GM10266 (cell line): ENCODE measurements around the gene ATP2A2.

Experiments
- DNase-seq: peaks from one replicate; pipeline ENCODE4 v3.0.0; 2012; ENCODE audit errors: extremely low spot score
- TF ChIP-seq, protein P1 (sequence below): IDR thresholded peaks from 2 replicates; pipeline ENCODE4 v1.5.1; 2012; ENCODE audit warnings: mild to moderate bottlenecking, low read depth; ENCODE audit not compliant: control insufficient read depth, insufficient read depth; ENCODE audit errors: missing control alignments

ATP2A2 gene

DNA sequence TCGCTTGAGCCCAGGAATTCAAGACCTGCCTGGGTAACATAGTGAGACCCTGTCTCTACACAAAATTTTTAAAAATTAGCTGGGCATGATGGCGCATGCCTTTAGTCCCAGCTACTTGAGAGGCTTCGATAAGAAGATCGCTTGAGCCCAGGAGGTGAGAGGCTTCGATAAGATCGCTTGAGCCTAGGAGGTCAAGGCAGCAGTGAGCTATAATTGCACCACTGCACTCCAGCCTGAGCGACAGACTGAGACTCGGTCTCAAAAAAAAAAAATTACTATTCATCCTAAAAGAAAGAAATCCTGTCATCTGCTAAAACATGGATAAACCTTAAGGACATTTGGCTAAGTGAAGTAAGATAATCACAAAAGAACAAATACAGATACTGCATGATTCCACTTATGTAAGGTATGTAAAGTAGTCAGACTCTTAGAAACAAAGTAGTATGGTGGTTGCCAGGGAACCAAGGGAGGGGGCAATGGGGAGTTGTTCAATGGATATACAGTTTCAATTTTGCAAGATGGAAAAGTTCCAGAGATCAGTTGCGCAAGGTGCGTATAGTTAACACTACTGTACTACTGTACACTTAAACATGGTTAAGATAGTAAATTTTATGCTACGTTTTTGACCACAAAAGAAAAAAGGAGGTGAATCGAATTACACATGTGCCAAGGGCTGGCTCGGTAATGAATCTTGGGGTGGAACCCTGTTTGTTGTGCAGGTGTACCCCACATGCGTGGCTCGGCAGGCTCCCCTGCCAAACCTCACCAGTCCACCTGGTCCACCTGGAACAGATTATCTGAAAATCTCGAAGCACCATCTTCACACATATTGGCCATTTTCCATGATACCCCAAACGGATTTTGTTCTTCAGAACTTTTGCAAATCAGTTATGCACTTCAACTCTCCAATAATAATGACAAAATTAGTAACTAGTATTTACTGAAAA lies 18.3 kb upstream of the ATP2A2 start:
- DNase-seq, result no peak
- TF ChIP-seq, protein P1, sequence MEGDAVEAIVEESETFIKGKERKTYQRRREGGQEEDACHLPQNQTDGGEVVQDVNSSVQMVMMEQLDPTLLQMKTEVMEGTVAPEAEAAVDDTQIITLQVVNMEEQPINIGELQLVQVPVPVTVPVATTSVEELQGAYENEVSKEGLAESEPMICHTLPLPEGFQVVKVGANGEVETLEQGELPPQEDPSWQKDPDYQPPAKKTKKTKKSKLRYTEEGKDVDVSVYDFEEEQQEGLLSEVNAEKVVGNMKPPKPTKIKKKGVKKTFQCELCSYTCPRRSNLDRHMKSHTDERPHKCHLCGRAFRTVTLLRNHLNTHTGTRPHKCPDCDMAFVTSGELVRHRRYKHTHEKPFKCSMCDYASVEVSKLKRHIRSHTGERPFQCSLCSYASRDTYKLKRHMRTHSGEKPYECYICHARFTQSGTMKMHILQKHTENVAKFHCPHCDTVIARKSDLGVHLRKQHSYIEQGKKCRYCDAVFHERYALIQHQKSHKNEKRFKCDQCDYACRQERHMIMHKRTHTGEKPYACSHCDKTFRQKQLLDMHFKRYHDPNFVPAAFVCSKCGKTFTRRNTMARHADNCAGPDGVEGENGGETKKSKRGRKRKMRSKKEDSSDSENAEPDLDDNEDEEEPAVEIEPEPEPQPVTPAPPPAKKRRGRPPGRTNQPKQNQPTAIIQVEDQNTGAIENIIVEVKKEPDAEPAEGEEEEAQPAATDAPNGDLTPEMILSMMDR, result no peak

DNA sequence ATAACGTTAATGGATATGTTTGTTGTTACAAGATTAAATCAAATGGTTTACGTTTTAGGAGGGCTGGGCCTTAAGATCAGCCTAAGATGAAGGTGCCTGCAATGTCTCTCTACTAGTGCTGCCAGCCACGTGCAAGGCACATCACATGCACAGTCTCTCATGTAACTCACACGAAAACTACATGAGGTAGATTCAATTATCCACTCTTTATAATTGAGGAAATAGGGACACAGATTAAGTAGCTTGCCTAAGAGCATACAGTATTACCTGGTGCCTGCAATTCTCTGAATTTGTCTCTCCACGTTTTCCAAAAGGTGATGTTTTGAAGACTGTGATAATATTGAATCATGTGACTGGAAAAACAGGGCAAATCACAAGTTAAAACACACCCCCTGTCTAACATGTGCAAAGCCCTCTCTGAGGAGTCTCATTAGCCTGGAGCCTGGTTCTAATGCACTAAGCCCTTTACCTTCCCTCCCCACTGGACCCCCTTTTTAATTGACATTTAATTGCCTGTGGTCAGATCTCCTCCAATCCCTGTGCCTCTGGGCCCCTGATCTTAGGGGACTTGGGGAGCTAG lies 14.6 kb upstream of the ATP2A2 start:
- DNase-seq, result no peak
- TF ChIP-seq, protein P1, result no peak

DNA sequence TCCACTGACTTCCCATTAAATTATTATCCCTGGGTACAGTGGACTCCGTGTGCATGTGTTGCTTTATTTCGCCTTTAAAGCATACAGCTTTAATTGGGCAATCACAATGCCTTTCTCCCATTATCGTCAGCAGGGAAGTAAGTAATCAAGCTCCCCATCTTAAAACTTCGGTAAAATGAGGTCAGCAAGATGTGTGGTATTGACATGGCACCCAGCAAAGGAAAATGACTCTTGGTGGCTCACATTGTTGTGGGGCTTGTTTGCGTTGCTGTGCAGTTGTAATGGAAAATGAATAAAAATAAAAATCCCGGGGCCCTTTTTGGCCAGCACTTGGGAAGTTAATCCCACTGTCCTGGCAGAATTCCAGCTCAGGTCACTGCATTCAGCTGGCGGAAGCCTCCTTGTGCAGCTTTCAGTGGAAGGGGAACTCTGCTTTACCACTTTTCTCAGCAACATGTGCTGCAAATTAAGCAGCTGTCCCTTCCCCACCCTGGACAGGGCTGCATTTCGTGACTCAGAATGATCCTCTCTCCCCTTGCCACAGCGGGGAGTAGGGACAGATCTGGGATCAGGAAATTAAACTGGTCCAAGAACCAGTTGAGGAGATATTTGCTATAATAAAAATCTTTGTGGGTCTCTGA lies 13.9 kb upstream of the ATP2A2 start:
- TF ChIP-seq, protein P1, result no peak
- DNase-seq, result no peak

DNA sequence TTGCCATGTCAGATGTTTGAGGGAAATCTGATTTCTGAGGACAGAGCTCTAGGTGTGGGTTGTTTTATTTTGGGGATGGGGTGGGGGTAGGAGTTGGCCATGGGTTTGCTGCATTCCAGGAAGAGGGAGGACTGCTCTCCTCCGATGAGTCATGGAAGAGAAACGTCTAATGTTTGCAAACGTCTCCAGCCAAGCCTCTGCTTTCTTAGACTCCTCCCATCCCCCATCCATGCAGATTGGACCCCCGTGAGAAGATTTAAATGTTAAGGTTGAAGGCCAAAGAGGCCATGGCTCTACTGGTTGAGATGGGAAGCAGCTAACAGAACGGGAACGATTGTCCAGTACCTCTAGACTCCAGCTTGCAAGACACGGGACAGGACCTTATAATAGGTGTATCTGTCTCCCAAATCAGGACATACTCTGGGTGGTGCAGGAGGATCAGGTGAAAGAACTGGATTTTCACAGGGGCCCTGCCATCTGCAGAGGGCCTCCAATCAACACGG lies 11.4 kb upstream of the ATP2A2 start:
- no peak for DNase-seq

GRCh38 chr12:110270125-110270962 lies 10.7 kb upstream of the ATP2A2 start:
- DNase-seq, result no peak
- TF ChIP-seq, protein P1, result no peak

More for the DNA sequence above, 11.4 kb upstream of the ATP2A2 start:
- TF ChIP-seq, protein P1, result no peak

GRCh38 chr12:110271015-110271414 lies 10.0 kb upstream of the ATP2A2 start:
- TF ChIP-seq, protein P1, result no peak

More at GRCh38 chr12:110271015-110271414, 10.0 kb upstream of the ATP2A2 start:
- no peak for DNase-seq
